ENCODE results near the gene CPA1. TPM values are rescaled to one million over a fixed set of nuclear protein-coding genes. Genes with fewer than 3 reads are reported as not detected.

CPA1 gene
- total and polyA plus RNA-seq, 2 of the 4 experiments (the other 2 are of a cell fraction): not detected

DNA sequence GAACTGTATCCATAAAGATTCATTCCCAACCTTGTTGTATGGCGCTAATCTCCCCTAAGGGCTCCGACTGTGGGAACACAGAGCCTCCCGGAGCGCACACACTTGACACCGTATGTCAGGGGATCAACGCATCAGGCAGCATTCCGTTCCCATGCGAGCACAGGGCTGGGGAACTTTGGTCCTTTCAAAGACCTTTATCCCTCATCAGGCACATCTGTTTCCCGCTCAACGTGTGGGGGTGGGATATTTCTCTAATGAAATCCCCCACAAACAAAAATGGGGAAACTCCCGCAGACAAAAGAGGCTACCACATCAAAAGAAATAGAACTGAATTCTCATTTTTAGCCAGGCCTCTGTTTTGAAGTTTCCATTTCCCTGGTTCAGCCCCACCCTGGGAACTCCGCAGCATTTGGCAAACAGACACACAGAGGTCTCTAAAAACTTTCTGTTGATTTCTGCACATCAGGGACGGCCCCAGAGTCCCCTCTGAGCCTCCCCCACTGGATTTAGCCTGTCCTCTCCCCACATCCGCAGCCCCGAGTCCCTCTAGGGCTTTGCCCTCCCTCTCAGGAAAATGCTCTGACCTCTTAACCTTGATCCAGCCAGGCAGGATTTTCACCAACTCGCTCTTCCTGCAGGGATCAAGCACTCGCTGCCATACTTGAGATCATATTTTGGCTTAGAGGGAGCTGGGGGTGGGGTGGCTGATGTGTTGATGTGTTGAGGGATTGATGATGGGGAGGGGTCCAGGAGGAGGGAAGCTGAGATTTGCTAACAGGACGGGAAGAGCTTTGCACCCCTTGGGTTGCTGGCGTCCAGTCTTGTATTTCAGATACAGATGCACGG, 29.1 kb upstream of the CPA1 start (continued):
- TF ChIP-seq, protein P1, sequence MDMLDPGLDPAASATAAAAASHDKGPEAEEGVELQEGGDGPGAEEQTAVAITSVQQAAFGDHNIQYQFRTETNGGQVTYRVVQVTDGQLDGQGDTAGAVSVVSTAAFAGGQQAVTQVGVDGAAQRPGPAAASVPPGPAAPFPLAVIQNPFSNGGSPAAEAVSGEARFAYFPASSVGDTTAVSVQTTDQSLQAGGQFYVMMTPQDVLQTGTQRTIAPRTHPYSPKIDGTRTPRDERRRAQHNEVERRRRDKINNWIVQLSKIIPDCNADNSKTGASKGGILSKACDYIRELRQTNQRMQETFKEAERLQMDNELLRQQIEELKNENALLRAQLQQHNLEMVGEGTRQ (IDR thresholded peaks at IDR 0.05; ENCODE audit: low read depth, low read length): no peak

DNA sequence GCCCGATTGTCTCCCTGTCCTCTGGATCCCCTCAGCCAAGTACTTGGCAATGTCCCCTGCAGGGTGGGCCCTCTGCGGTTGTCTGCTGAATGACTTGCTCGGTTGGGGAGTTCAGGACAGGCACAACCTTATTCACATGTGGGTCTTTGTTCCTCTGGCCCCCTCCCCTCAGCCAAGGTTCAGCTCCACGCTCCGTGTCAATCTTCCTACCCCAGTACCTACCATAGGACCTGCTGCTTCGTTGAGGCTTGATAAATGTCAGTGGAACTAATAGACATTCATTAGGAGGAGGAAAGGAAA, 28.6 kb upstream of the CPA1 start:
- Histone ChIP-seq H2BK15ac (ENCODE audit: low read depth, low read length) (peak overlapping the region; percentile 92; the same call in 1 of the 3 replicates), H4K20me1 (ENCODE audit: insufficient read depth, low read length) (no peaks in the 10 kb centered on the region), H2BK5ac (ENCODE audit: low read depth, low read length, poor library complexity, severe bottlenecking) (peak overlapping the region; percentile 12), H3K27ac (ENCODE audit: insufficient read depth, low read length) (peak overlapping the region; percentile 89; the same call in 1 of the 2 replicates), H2AK5ac (ENCODE audit: low read depth, low read length) (peak overlapping the region; percentile 90), H2AK9ac (replicated peaks; ENCODE audit: low read depth, low read length, poor library complexity) (peak overlapping the region; percentile 47), H3K18ac (ENCODE audit: low read depth, low read length) (peak overlapping the region; percentile 95), H3K4me1 (ENCODE audit: control insufficient read depth, insufficient read depth, low read length) (peaks cover 26% of the 10 kb centered on the region), H3K14ac (replicated peaks; ENCODE audit: low read depth, low read length) (peak overlapping the region; percentile 48), H4K8ac (ENCODE audit: low read depth in 2 of 2, low read length in 2 of 2) (peak overlapping the region; percentile 82 to 91; a peak in 3 of 4 replicates), H2BK20ac (ENCODE audit: low read depth, low read length) (peak overlapping the region; percentile 86), H3K4ac (ENCODE audit: low read depth, low read length) (peak overlapping the region; percentile 90), H2BK120ac (ENCODE audit: low read depth, low read length) (peak overlapping the region; percentile 95), H3K79me1 (ENCODE audit: low read depth in 1 of 2, low read length in 2 of 2) (peaks cover 0 to 6% of the 10 kb centered on the region in 2 experiments; a peak in 1 of 4 replicates), H3K4me3 (ENCODE audit: insufficient read depth, low read depth, low read length) (no peak overlapping the region), H2AFZ (replicated peaks; ENCODE audit: low read length, poor library complexity) (peak overlapping the region; percentile 50), H4K91ac (ENCODE audit: insufficient read depth, low read depth, low read length) (peak overlapping the region; percentile 91), H3K23ac (ENCODE audit: low read depth, low read length) (peak overlapping the region; percentile 67; the same call in 1 of the 2 replicates), H3K27me3 (ENCODE audit: control insufficient read depth, insufficient read depth, low read length) (no peaks in the 10 kb centered on the region), H3K9ac (ENCODE audit: low read depth, low read length) (no peak overlapping the region), H3K9me1 (ENCODE audit: insufficient read depth, low read length) (peaks cover 21% of the 10 kb centered on the region), H3K56ac (ENCODE audit: extremely low read depth, insufficient read depth, low read length) (peak overlapping the region; percentile 36; the same call in 1 of the 2 replicates), H3K9me3 (ENCODE audit: control insufficient read depth, insufficient read depth, low read length) (no peaks in the 10 kb centered on the region), H3K36me3 (ENCODE audit: control insufficient read depth, insufficient read depth, low read length) (no peaks in the 10 kb centered on the region), H3K4me2 (ENCODE audit: low read depth, low read length) (no peak overlapping the region), H4K5ac (ENCODE audit: low read depth, low read length) (peak overlapping the region; percentile 93)
- BruUV-seq (replicated peaks): no TSS peak
- ChIA-PET CTCF (no interaction called here), POLR2A (ENCODE audit: unreplicated experiment) (no interaction called here)
- DNase-seq (no peak), ATAC-seq (ENCODE audit: low read depth) (no peak)
- WGBS, 2 experiments (ENCODE audit: extremely low coverage in 2 of 2, insufficient read length in 1 of 2): 83% methylated on average over 1 of the region's 6 CpGs; no CpG with 5 or more reads in 1 of the 2 experiments
- dilution Hi-C loops (cut with HindIII; ENCODE audit: low sequenced_read_pairs, unreplicated experiment) (no loop called here), intact Hi-C loops (cut with micrococcal nuclease) (loop anchor here (10.0 kb wide), 1 partner anchor 143 kb away; the partner anchor contains the start of gene MEST), in situ Hi-C loops (cut with MboI; ENCODE audit: low sequenced_read_pairs) (no loop called here)
- TF ChIP-seq MAZ (IDR thresholded peaks at IDR 0.05; ENCODE audit: borderline replicate concordance, low read depth, low read length) (no peak), RCOR1 (IDR thresholded peaks at IDR 0.05; ENCODE audit: insufficient replicate concordance, low read length) (no peak), RAD21 (IDR thresholded peaks at IDR 0.05; ENCODE audit: low read length) (no peak), RFX5 (IDR thresholded peaks at IDR 0.05; ENCODE audit: low read depth, low read length) (no peak), MAFK (IDR thresholded peaks at IDR 0.05; ENCODE audit: low read depth, low read length) (no peak)
- TF ChIP-seq, protein P1 (IDR thresholded peaks at IDR 0.05; ENCODE audit: low read depth, low read length): no peak

Measured in IMR-90 (cell line).